ENCODE data around the gene PMEL. TPM values are rescaled to one million over a fixed set of nuclear protein-coding genes. Genes with fewer than 3 reads are reported as not detected.
"Not testable (repeated sequence)": the region's sequence is repeated elsewhere in the genome, so short reads cannot be mapped to it uniquely, and the experiment has no call there.

The PMEL gene
- total and polyA plus RNA-seq, 8 donors: 1.2 to 3.5 (median 2.2) TPM

DNA sequence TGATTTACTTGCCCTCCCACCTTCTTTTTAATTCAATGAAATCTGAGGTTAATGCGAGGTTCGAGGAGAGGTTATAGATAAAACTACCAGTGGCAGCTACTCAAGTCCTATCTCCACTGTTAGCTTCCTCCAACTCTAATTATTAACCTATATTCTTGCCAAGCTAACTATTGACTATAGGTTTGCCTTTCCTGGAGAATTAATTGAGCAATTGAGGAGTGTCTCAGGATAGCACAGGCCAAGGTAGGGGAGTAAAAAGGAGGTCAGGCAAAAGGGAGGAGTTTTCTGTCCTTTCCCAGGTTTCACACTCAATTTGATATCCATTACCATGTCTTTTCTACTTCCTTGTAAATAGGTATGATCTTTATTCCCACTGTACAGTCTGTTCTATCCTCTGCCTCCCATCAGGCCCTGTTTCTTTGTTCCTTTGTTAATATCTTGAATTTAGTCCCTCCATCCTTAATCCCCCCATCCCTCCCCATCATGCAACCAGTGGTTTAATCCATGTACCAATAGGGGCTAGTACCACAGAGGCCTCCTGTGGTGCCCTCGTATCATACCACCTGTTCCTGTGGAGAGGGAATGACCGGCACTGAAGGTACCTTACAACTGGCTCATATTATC lies 27.5 kb upstream of the PMEL start:
- H3K4me1 ChIP-seq: peaks cover 0 to 8% (median 5%) of the 10 kb centered on the region in 3 donors
- no peaks in the 10 kb centered on the region for H3K9me3 ChIP-seq
- no peak for FAIRE-seq
- H3K27ac ChIP-seq: no peak overlapping the region
- peaks cover 3 to 53% (median 35%) of the 10 kb centered on the region in 3 donors for H3K36me3 ChIP-seq
- no peak for DNase-seq
- 65 to 67% methylated on average over 4 of the region's 4 CpGs for WGBS, 2 donors
- TF ChIP-seq, protein P1, sequence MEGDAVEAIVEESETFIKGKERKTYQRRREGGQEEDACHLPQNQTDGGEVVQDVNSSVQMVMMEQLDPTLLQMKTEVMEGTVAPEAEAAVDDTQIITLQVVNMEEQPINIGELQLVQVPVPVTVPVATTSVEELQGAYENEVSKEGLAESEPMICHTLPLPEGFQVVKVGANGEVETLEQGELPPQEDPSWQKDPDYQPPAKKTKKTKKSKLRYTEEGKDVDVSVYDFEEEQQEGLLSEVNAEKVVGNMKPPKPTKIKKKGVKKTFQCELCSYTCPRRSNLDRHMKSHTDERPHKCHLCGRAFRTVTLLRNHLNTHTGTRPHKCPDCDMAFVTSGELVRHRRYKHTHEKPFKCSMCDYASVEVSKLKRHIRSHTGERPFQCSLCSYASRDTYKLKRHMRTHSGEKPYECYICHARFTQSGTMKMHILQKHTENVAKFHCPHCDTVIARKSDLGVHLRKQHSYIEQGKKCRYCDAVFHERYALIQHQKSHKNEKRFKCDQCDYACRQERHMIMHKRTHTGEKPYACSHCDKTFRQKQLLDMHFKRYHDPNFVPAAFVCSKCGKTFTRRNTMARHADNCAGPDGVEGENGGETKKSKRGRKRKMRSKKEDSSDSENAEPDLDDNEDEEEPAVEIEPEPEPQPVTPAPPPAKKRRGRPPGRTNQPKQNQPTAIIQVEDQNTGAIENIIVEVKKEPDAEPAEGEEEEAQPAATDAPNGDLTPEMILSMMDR (IDR thresholded peaks at IDR 0.05): no peak
- no peaks in the 10 kb centered on the region for H3K27me3 ChIP-seq
- H3K4me3 ChIP-seq: no peak overlapping the region
- intact Hi-C loops (cut with DNase I): no loop called here
- ATAC-seq: no peak

DNA sequence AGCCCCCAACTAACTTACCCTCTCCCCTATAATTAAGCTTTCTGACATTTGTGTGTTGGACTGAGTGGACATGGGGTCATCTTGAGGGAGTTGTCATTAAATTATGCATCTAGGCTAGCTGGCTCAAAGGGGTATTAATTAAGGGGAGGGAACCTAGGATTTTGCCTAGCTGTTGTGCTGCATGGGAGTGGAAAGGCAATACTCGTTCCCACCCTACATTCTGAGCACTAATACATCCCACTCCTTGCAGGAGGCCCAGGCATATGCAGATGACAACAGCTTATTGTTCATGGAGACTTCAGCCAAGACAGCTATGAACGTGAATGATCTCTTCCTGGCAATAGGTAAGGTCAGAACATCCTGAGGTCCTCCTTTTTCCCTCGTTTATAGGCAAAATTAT lies 25.3 kb upstream of the PMEL start:
- intact Hi-C loops (cut with DNase I): no loop called here
- H3K36me3 ChIP-seq: peaks cover 5 to 59% (median 35%) of the 10 kb centered on the region in 3 donors
- H3K4me3 ChIP-seq: no peak overlapping the region
- no peaks in the 10 kb centered on the region for H3K27me3 ChIP-seq
- FAIRE-seq (no peak), DNase-seq (no peak), ATAC-seq (no peak)
- TF ChIP-seq, protein P1 (IDR thresholded peaks at IDR 0.05): no peak
- whole genome bisulfite sequencing, 2 donors: 85 to 87% methylated on average over 3 of the region's 3 CpGs
- H3K4me1 ChIP-seq: no peaks in the 10 kb centered on the region
- no peaks in the 10 kb centered on the region for H3K9me3 ChIP-seq
- no peak overlapping the region for H3K27ac ChIP-seq

DNA sequence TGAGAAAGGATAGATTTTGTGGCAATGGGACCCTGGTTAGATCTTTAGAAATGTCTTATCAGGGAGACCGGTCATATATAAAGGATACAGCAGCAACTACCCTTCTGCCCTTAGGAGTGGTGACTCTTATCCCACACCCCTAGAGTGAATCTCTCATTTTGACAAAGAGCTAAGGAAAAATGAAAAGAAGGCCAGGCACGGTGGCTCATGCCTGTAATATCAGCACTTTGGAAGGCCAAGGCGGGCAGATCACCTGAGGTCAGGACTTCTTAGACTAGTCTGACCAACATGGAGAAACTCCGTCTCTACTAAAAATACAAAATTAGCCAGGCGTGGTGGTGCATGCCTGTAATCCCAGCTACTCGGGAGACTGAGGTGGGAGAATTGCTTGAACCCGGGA lies 20.1 kb upstream of the PMEL start:
- ATAC-seq; H3K4me3 ChIP-seq; FAIRE-seq; H3K27me3 ChIP-seq; DNase-seq; intact Hi-C loops (cut with DNase I); H3K4me1 ChIP-seq; H3K9me3 ChIP-seq; H3K27ac ChIP-seq: not testable (repeated sequence)
- peaks cover 5 to 38% (median 13%) of the 10 kb centered on the region in 3 donors for H3K36me3 ChIP-seq
- 93 to 96% methylated on average over 7 of the region's 7 CpGs for WGBS, 2 donors

DNA sequence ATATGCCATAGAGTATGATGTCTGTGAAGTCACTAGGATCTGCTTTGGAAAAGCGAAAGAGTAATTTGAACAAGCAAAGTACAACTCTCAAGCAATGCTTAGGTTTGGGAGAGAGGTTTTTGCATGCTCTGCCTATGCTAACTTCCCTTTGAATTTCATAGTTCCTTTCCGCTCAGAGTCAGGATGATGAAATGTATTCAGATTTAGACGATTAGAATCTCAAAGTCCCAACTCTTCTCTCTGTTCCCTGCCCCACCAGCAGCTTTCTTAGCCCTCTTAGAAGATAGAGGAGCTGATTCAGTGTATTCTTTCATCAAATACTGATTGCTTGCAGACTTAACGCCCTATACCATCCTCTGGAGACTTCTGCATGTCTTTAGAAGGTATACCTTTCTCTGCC lies 19.5 kb upstream of the PMEL start:
- no peak overlapping the region for H3K4me3 ChIP-seq
- FAIRE-seq (no peak), ATAC-seq (no peak), DNase-seq (no peak)
- H3K27me3 ChIP-seq: no peaks in the 10 kb centered on the region
- H3K4me1 ChIP-seq: no peaks in the 10 kb centered on the region
- 81 to 83% methylated on average over 4 of the region's 4 CpGs for WGBS, 2 donors
- H3K9me3 ChIP-seq: no peaks in the 10 kb centered on the region
- peaks cover 2 to 32% (median 6%) of the 10 kb centered on the region in 3 donors for H3K36me3 ChIP-seq
- intact Hi-C loops (cut with DNase I): no loop called here
- TF ChIP-seq, protein P1 (IDR thresholded peaks at IDR 0.05): no peak
- H3K27ac ChIP-seq: no peak overlapping the region

DNA sequence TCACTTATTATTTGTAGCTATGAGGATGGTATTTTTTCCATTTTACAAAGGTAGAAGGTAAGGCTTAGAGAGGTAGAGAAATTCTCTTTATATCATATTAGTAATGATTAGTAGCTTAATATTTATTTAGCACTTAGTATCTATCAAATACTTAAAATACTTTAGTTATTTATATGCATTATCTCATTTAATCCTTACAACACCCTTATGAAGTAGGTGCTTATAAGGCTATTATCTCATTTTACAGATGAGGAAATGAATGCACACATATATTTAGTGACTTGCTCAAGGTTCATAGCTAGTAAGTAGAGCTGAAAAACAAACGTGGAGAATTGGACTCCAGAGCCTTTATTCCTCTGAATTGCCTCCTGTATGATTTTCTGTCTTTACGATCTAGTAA lies 19.0 kb upstream of the PMEL start:
- TF ChIP-seq, protein P1 (IDR thresholded peaks at IDR 0.05): no peak
- no peaks in the 10 kb centered on the region for H3K9me3 ChIP-seq
- intact Hi-C loops (cut with DNase I): no loop called here
- no peaks in the 10 kb centered on the region for H3K27me3 ChIP-seq
- no peak overlapping the region for H3K27ac ChIP-seq
- WGBS, 2 donors: 56 to 60% methylated on average over 2 of the region's 2 CpGs
- no peak for FAIRE-seq
- DNase-seq: no peak
- no peaks in the 10 kb centered on the region for H3K4me1 ChIP-seq
- no peak for ATAC-seq
- peaks cover 2 to 27% (median 5%) of the 10 kb centered on the region in 3 donors for H3K36me3 ChIP-seq
- H3K4me3 ChIP-seq: no peak overlapping the region

Measured in pancreas (tissue), 10 donors.